Posterior cingulate gyrus (tissue), 11 donors: ENCODE results near the gene ISYNA1.

Experiments used
- DNase-seq, 10 donors: peaks; one replicate each; pipeline versions ENCODE4 v3.0.0 to v3.0.0-alpha.2; 2020 to 2021; ENCODE audit warnings: mixed read lengths in 3 of 10
- intact Hi-C: fragments of 100-400 bp; cut with DNase I; formaldehyde crosslinking; loops from one replicate; pipeline ENCODE4 v1.15.1; 2023

ISYNA1 gene

DNA sequence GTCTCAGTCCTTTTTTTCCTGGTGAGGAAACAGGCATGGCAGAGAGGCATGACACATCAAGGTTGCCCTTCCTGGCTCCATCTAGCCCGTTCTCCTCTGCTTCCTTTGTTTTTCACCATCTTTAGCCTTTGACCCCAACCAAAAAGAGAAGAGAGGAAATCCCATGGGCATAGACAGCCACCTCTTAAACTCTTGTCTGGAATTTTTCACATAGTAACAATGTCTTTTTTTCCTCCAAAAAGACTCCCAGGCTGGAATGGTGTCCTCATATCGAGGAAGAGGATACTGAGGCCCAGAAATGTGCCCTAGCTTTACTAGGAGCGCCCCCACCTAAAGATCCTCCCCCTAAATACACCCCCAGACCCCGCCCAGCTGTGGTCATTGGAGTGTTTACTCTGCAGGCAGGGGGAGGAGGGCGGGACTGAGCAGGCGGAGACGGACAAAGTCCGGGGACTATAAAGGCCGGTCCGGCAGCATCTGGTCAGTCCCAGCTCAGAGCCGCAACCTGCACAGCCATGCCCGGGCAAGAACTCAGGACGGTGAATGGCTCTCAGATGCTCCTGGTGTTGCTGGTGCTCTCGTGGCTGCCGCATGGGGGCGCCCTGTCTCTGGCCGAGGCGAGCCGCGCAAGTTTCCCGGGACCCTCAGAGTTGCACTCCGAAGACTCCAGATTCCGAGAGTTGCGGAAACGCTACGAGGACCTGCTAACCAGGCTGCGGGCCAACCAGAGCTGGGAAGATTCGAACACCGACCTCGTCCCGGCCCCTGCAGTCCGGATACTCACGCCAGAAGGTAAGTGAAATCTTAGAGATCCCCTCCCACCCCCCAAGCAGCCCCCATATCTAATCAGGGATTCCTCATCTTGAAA is 52.0 kb downstream of the ISYNA1 start, which contains the start of gene GDF15:
Gene GDF15 (plus strand): TSS at position 484 of the 868 bp plus-strand sequence. CDS start 32 bp downstream, at position 516.
- peak in 1 of 10 donors; percentile 84 for DNase-seq

GRCh38 chr19:18385359-18385674 is 52.6 kb downstream of the ISYNA1 start:
- DNase-seq = no peak
- intact Hi-C loops = no loop called here

More for the DNA sequence above, 52.0 kb downstream of the ISYNA1 start, which contains the start of gene GDF15:
- intact Hi-C loops = no loop called here

GRCh38 chr19:18384775-18385174 is 53.2 kb downstream of the ISYNA1 start:
- no peak for DNase-seq
- intact Hi-C loops = no loop called here
